Neural cell (in vitro differentiated cells): ENCODE measurements around the gene STUB1. TPM values are rescaled to one million over a fixed set of nuclear protein-coding genes. Genes with fewer than 3 reads are reported as not detected.

Experiments
- H2AFZ ChIP-seq: fragments of 200-600, 300-800 bp; sonication (generic), shearing (Covaris generic); 2 replicates; pipeline ENCODE4 v1.6.0; 2014; ENCODE audit warnings: low read depth, mild to moderate bottlenecking, antibody characterized with exemption, low read length, moderate library complexity
- H3F3A ChIP-seq: fragments of 200-600 bp; shearing (Covaris generic); 2 replicates; pipeline ENCODE4 v1.6.1; 2016; ENCODE audit warnings: mild to moderate bottlenecking, moderate library complexity, mixed read lengths, antibody characterized with exemption, low read length; ENCODE audit not compliant: insufficient read depth, poor library complexity, severe bottlenecking
- H3K27ac ChIP-seq: fragments of 200-600, 300-800 bp; sonication (generic), shearing (Covaris generic); 2 replicates; pipeline ENCODE4 v1.5.1; 2014; ENCODE audit warnings: mild to moderate bottlenecking, low read length, moderate library complexity
- H3K27me3 ChIP-seq: fragments of 300-800, 200-600 bp; sonication (generic), shearing (Covaris generic); 2 replicates; pipeline ENCODE4 v1.6.0; 2014; ENCODE audit warnings: mild to moderate bottlenecking, low read depth, low read length, moderate library complexity; ENCODE audit not compliant: insufficient read depth
- H3K36me3 ChIP-seq: fragments of 300-800, 200-600 bp; sonication (generic), shearing (Covaris generic); 2 replicates; pipeline ENCODE4 v1.5.1; 2014; ENCODE audit warnings: mild to moderate bottlenecking, antibody characterized with exemption, low read length, moderate library complexity; ENCODE audit not compliant: insufficient read depth
- H3K4me2 ChIP-seq: fragments of 300-800, 200-600 bp; sonication (generic), shearing (Covaris generic); 2 replicates; pipeline ENCODE4 v1.6.0; 2014; ENCODE audit warnings: mild to moderate bottlenecking, low read length
- H3K4me3 ChIP-seq: fragments of 300-800, 200-600 bp; sonication (generic), shearing (Covaris generic); 2 replicates; pipeline ENCODE4 v1.5.1; 2014; ENCODE audit warnings: mild to moderate bottlenecking, low read length, moderate library complexity
- H3K79me2 ChIP-seq: fragments of 200-600 bp; shearing (Covaris generic); replicated peaks from 2 replicates; pipeline ENCODE4 v1.6.0; 2014; ENCODE audit warnings: mild to moderate bottlenecking, low read length, moderate library complexity; ENCODE audit not compliant: insufficient read depth
- H3K9ac ChIP-seq: fragments of 300-800, 200-600 bp; sonication (generic), shearing (Covaris generic); 2 replicates; pipeline ENCODE4 v1.6.1; 2016; ENCODE audit warnings: mild to moderate bottlenecking, low read length, mixed read lengths
- H3K9me2 ChIP-seq: fragments of 200-600 bp; shearing (Covaris generic); 2 replicates; pipeline ENCODE4 v1.6.1; 2016; ENCODE audit warnings: mild to moderate bottlenecking, low read length, mixed read lengths; ENCODE audit not compliant: insufficient read depth
- H3K9me3 ChIP-seq: fragments of 200-600, 300-800 bp; sonication (generic), shearing (Covaris generic); 2 replicates; pipeline ENCODE4 v1.6.1; 2016; ENCODE audit warnings: mild to moderate bottlenecking, mixed run types, low read length, moderate library complexity, mixed read lengths
- H4K20me1 ChIP-seq: fragments of 200-600 bp; shearing (Covaris generic); 2 replicates; pipeline ENCODE4 v1.6.1; 2016; ENCODE audit warnings: mild to moderate bottlenecking, mixed run types; ENCODE audit not compliant: insufficient read depth
- EP300 ChIP-seq: fragments of 450-650 bp; conservative IDR thresholded peaks from 2 replicates; pipeline ENCODE4 v1.6.1; 2014; ENCODE audit warnings: antibody characterized with exemption, mild to moderate bottlenecking, moderate library complexity; ENCODE audit not compliant: poor library complexity, severe bottlenecking
- EZH2 ChIP-seq: fragments of 200-600, 300-800 bp; shearing (Covaris generic), sonication (generic); IDR thresholded peaks from 2 replicates; pipeline ENCODE4 v1.6.1; 2014; ENCODE audit warnings: antibody characterized with exemption, low read length, borderline replicate concordance, mild to moderate bottlenecking; ENCODE audit not compliant: insufficient read depth, poor library complexity, severe bottlenecking
- MXI1 ChIP-seq: fragments of 450-650 bp; conservative IDR thresholded peaks from 2 replicates; pipeline ENCODE4 v1.6.1; 2014; ENCODE audit warnings: antibody characterized with exemption, mild to moderate bottlenecking; ENCODE audit not compliant: poor library complexity, severe bottlenecking
- POLR2AphosphoS5 ChIP-seq: IDR thresholded peaks from 2 replicates; pipeline ENCODE4 v1.6.1; 2012
- RAD21 ChIP-seq: fragments of 450-650 bp; conservative IDR thresholded peaks from 2 replicates; pipeline ENCODE4 v1.6.1; 2014; ENCODE audit warnings: antibody characterized with exemption, mild to moderate bottlenecking, moderate library complexity
- SMC3 ChIP-seq: fragments of 450-650 bp; conservative IDR thresholded peaks from 2 replicates; pipeline ENCODE4 v1.6.1; 2014; ENCODE audit warnings: antibody characterized with exemption, mild to moderate bottlenecking, moderate library complexity; ENCODE audit not compliant: poor library complexity
- TAF1 ChIP-seq: IDR thresholded peaks from 2 replicates; pipeline ENCODE4 v1.6.1; 2012; ENCODE audit warnings: low read depth
- polyA plus RNA-seq: library from polyadenylated mRNA; depleted of rRNA; stranded (reverse); fragments of >200 nt; gene quantifications from 2 replicates; pipeline ENCODE4 v1.2.3, GENCODE V29; 2014
- TF ChIP-seq, protein P1 (sequence below): fragments of 450-650 bp; IDR thresholded peaks from 2 replicates; pipeline ENCODE4 v1.5.1; 2014; ENCODE audit warnings: antibody characterized with exemption, mild to moderate bottlenecking, moderate library complexity; ENCODE audit not compliant: poor library complexity, severe bottlenecking
- TF ChIP-seq, protein P2 (sequence below): IDR thresholded peaks from 2 replicates; pipeline ENCODE4 v1.6.1; 2012; ENCODE audit warnings: borderline replicate concordance

Gene STUB1
- polyA plus RNA-seq, 1 donor from 2014 or later = 120 TPM

GRCh38 chr16:630815-631405 lies 49.3 kb upstream of the STUB1 start, which contains the start of gene WFIKKN1 (continued):
- no peak for TF ChIP-seq EP300

DNA sequence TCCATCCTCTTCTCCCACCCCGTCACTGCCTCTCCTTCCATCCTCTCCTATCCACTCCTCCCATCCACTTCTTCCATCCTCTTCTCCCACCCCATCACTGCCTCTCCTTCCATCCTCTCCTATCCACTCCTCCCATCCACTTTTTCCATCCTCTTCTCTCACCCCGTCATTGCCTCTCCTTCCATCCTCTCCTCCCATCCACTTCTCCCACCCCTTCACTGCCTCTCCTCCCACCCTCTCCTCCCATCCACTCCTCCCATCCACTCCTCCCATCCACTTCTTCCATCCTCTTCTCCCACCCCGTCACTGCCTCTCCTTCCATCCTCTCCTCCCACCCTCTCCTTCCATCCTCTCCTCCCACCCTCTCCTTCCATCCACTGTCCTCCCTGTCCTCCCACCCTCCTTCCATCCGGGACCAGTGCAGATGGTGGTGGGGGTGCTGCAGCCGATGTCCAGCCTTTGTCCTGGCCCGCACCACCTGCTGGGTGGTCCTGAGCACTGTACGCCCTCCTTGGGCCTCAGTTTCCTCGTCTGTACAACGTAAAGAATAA lies 48.3 kb upstream of the STUB1 start:
- Histone ChIP-seq H3K27me3 (no peaks in the 10 kb centered on the region), H4K20me1 (no peaks in the 10 kb centered on the region), H3K4me2 (no peak overlapping the region), H3K4me3 (no peak overlapping the region), H3K79me2 (no peaks in the 10 kb centered on the region), H2AFZ (no peak overlapping the region), H3K27ac (no peak overlapping the region), H3K36me3 (no peaks in the 10 kb centered on the region), H3F3A (no peaks in the 10 kb centered on the region), H3K9me3 (no peaks in the 10 kb centered on the region), H3K9ac (no peak overlapping the region), H3K9me2 (no peaks in the 10 kb centered on the region)
- TF ChIP-seq EZH2 = no peak

GRCh38 chr16:632486-633335 lies 47.5 kb upstream of the STUB1 start:
- H3K27ac ChIP-seq = no peak overlapping the region
- no peak overlapping the region for H2AFZ ChIP-seq
- no peaks in the 10 kb centered on the region for H3K27me3 ChIP-seq
- H3K4me3 ChIP-seq = no peak overlapping the region
- TF ChIP-seq, protein P1, sequence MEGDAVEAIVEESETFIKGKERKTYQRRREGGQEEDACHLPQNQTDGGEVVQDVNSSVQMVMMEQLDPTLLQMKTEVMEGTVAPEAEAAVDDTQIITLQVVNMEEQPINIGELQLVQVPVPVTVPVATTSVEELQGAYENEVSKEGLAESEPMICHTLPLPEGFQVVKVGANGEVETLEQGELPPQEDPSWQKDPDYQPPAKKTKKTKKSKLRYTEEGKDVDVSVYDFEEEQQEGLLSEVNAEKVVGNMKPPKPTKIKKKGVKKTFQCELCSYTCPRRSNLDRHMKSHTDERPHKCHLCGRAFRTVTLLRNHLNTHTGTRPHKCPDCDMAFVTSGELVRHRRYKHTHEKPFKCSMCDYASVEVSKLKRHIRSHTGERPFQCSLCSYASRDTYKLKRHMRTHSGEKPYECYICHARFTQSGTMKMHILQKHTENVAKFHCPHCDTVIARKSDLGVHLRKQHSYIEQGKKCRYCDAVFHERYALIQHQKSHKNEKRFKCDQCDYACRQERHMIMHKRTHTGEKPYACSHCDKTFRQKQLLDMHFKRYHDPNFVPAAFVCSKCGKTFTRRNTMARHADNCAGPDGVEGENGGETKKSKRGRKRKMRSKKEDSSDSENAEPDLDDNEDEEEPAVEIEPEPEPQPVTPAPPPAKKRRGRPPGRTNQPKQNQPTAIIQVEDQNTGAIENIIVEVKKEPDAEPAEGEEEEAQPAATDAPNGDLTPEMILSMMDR = no peak
- no peak for TF ChIP-seq MXI1
- no peak for TF ChIP-seq EP300
- TF ChIP-seq POLR2AphosphoS5 = no peak
- TF ChIP-seq, protein P2, sequence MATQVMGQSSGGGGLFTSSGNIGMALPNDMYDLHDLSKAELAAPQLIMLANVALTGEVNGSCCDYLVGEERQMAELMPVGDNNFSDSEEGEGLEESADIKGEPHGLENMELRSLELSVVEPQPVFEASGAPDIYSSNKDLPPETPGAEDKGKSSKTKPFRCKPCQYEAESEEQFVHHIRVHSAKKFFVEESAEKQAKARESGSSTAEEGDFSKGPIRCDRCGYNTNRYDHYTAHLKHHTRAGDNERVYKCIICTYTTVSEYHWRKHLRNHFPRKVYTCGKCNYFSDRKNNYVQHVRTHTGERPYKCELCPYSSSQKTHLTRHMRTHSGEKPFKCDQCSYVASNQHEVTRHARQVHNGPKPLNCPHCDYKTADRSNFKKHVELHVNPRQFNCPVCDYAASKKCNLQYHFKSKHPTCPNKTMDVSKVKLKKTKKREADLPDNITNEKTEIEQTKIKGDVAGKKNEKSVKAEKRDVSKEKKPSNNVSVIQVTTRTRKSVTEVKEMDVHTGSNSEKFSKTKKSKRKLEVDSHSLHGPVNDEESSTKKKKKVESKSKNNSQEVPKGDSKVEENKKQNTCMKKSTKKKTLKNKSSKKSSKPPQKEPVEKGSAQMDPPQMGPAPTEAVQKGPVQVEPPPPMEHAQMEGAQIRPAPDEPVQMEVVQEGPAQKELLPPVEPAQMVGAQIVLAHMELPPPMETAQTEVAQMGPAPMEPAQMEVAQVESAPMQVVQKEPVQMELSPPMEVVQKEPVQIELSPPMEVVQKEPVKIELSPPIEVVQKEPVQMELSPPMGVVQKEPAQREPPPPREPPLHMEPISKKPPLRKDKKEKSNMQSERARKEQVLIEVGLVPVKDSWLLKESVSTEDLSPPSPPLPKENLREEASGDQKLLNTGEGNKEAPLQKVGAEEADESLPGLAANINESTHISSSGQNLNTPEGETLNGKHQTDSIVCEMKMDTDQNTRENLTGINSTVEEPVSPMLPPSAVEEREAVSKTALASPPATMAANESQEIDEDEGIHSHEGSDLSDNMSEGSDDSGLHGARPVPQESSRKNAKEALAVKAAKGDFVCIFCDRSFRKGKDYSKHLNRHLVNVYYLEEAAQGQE = no peak
- TF ChIP-seq RAD21 = no peak
- no peak for TF ChIP-seq EZH2
- TF ChIP-seq SMC3 = no peak
- no peak for TF ChIP-seq TAF1
- H3K9me3 ChIP-seq = no peaks in the 10 kb centered on the region
- no peaks in the 10 kb centered on the region for H3K9me2 ChIP-seq
- no peaks in the 10 kb centered on the region for H4K20me1 ChIP-seq
- H3K79me2 ChIP-seq = no peaks in the 10 kb centered on the region
- no peaks in the 10 kb centered on the region for H3K36me3 ChIP-seq
- no peaks in the 10 kb centered on the region for H3F3A ChIP-seq
- H3K9ac ChIP-seq = no peak overlapping the region
- no peak overlapping the region for H3K4me2 ChIP-seq
